Measurements from ENCODE around the gene CCND1. TPM values are rescaled to one million over a fixed set of nuclear protein-coding genes. Genes with fewer than 3 reads are reported as not detected.

The CCND1 gene
- total RNA-seq, 1 experiment from 2014 or later = 372 TPM

DNA sequence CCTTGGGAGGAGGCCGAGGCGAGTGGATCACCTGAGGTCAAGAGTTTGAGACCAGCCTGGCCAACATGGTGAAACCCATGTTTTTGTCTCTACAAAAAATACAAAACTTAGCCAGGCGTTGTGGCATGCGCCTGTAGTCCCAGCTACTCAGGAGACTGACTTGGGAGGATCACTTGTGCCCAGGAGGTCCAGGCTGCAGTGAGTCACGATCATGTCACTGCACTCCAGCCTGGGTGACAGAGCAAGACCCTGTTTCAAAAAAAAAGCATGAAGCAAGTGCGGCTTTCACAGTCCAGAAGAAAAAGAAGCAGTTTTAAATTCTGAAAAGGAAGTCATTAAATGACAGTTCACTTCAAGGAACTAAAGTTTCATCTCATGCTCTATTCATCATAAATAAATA, 41.3 kb downstream of the CCND1 start:
- Histone ChIP-seq H2AK5ac (ENCODE audit: insufficient read length, low read length) (no peak overlapping the region), H2BK12ac (ENCODE audit: insufficient read length, low read depth, low read length) (no peak overlapping the region), H2BK20ac (ENCODE audit: low read depth, low read length, poor library complexity, severe bottlenecking) (no peak overlapping the region), H3T11ph (ENCODE audit: low read length) (no peak overlapping the region), H2BK120ac (ENCODE audit: low read depth, low read length, poor library complexity, severe bottlenecking) (no peak overlapping the region), H3K56ac (ENCODE audit: insufficient read length, low read depth, low read length) (no peak overlapping the region), H3K79me2 (ENCODE audit: insufficient read depth, low read length) (no peaks in the 10 kb centered on the region), H3K4me2 (ENCODE audit: insufficient read depth, insufficient read length, low read length) (no peak overlapping the region), H3K4ac (ENCODE audit: low read depth, low read length) (no peak overlapping the region), H3K9me3 (ENCODE audit: control insufficient read depth, low read depth, low read length) (no peaks in the 10 kb centered on the region), H3K23me2 (ENCODE audit: insufficient read length, low read depth, low read length, poor library complexity, severe bottlenecking) (no peaks in the 10 kb centered on the region), H3K9ac (ENCODE audit: extremely low read depth, insufficient read length, low read length) (no peak overlapping the region), H3K27me3 (ENCODE audit: insufficient read depth, low read length) (no peaks in the 10 kb centered on the region), H3K14ac (ENCODE audit: insufficient read depth, low read length) (no peak overlapping the region), H3K18ac (ENCODE audit: insufficient read length, low read depth, low read length) (no peak overlapping the region), H3K23ac (ENCODE audit: insufficient read length, low read depth, low read length) (no peak overlapping the region), H4K91ac (ENCODE audit: insufficient read length, low read depth, low read length) (no peak overlapping the region), H2BK15ac (ENCODE audit: low read depth, low read length) (no peak overlapping the region), H4K20me1 (ENCODE audit: control insufficient read depth, insufficient read depth, insufficient read length) (peaks cover 2% of the 10 kb centered on the region), H4K8ac (replicated peaks; ENCODE audit: insufficient read length, low read depth, low read length) (no peak overlapping the region), H2BK5ac (ENCODE audit: insufficient read length, low read length) (no peak overlapping the region), H3K4me1 (ENCODE audit: insufficient read depth, low read length) (no peaks in the 10 kb centered on the region), H3K79me1 (ENCODE audit: insufficient read depth, low read depth, low read length, poor library complexity, severe bottlenecking) (no peaks in the 10 kb centered on the region), H3K27ac (ENCODE audit: insufficient read length, low read depth, low read length) (no peak overlapping the region), H2AFZ (ENCODE audit: low read length) (no peak overlapping the region), H4K5ac (ENCODE audit: insufficient read length, low read depth, low read length) (no peak overlapping the region)
- Mint-ChIP-seq H3K27ac (no peak overlapping the region), H3K4me1 (peaks cover 0 to 6% of the 10 kb centered on the region in 2 experiments; a peak in 1 of 4 replicates), H3K27me3 (ENCODE audit: low read depth) (peaks cover 21% of the 10 kb centered on the region), H3K9me3 (peaks cover 0 to 2% of the 10 kb centered on the region in 2 experiments; a peak in 3 of 5 replicates), H3K36me3 (ENCODE audit: insufficient read depth in 1 of 3, low read depth in 3 of 3) (no peaks in the 10 kb centered on the region), H3K4me3 (no peak overlapping the region)
- DNase-seq = no peak
- TF ChIP-seq, protein P1, sequence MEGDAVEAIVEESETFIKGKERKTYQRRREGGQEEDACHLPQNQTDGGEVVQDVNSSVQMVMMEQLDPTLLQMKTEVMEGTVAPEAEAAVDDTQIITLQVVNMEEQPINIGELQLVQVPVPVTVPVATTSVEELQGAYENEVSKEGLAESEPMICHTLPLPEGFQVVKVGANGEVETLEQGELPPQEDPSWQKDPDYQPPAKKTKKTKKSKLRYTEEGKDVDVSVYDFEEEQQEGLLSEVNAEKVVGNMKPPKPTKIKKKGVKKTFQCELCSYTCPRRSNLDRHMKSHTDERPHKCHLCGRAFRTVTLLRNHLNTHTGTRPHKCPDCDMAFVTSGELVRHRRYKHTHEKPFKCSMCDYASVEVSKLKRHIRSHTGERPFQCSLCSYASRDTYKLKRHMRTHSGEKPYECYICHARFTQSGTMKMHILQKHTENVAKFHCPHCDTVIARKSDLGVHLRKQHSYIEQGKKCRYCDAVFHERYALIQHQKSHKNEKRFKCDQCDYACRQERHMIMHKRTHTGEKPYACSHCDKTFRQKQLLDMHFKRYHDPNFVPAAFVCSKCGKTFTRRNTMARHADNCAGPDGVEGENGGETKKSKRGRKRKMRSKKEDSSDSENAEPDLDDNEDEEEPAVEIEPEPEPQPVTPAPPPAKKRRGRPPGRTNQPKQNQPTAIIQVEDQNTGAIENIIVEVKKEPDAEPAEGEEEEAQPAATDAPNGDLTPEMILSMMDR (conservative IDR thresholded peaks at IDR 0.05) = no peak
- WGBS (ENCODE audit: extremely low coverage, insufficient read length, low lambda C conversion rate) = no CpG with 5 or more reads among the region's 6 CpGs
